Measurements from ENCODE around the gene CCR1. TPM values are rescaled to one million over a fixed set of nuclear protein-coding genes. Genes with fewer than 3 reads are reported as not detected.

CCR1 gene
- total and polyA plus RNA-seq, 2 experiments from 2014 or later, result not detected

DNA sequence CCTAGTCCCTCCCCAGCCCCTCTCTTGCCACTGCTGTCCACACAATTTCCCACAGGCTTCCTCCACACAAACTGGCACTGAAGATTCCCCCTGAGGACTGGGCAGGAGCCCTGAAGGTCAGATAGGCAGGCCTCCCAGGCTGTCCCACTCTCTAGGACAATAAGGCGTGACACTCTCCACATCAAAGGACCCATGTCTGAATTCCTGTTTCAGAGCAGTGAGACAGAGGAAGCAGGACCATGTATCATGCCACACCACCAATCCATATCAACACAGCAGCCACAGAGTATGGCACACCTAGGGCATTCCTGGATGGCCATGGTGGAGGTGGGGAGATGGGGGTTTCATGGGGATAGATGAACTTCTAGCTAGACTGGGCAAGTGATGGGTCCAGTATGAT, 13.8 kb upstream of the CCR1 start:
- H3K4me3 Mint-ChIP-seq, result no peak overlapping the region
- H3K4me2 ChIP-seq, result no peak overlapping the region
- H3K9me2 ChIP-seq (ENCODE audit: insufficient read depth), result no peaks in the 10 kb centered on the region
- ATAC-seq (no peak), DNase-seq (ENCODE audit: low spot score) (no peak)
- no peak overlapping the region for H3K27ac Mint-ChIP-seq
- H3K27ac ChIP-seq (ENCODE audit: low read depth), result no peak overlapping the region
- H3K27me3 Mint-ChIP-seq (ENCODE audit: insufficient read depth, low read depth, poor library complexity), result peaks cover 2% of the 10 kb centered on the region
- no peak for TF ChIP-seq ZNF331 (CRISPR knock-in tag; IDR thresholded peaks at IDR 0.05; ENCODE audit: low read depth)
- no peak for TF ChIP-seq CREB1 (CRISPR knock-in tag; IDR thresholded peaks at IDR 0.05; ENCODE audit: low read depth)
- TF ChIP-seq, protein P1, sequence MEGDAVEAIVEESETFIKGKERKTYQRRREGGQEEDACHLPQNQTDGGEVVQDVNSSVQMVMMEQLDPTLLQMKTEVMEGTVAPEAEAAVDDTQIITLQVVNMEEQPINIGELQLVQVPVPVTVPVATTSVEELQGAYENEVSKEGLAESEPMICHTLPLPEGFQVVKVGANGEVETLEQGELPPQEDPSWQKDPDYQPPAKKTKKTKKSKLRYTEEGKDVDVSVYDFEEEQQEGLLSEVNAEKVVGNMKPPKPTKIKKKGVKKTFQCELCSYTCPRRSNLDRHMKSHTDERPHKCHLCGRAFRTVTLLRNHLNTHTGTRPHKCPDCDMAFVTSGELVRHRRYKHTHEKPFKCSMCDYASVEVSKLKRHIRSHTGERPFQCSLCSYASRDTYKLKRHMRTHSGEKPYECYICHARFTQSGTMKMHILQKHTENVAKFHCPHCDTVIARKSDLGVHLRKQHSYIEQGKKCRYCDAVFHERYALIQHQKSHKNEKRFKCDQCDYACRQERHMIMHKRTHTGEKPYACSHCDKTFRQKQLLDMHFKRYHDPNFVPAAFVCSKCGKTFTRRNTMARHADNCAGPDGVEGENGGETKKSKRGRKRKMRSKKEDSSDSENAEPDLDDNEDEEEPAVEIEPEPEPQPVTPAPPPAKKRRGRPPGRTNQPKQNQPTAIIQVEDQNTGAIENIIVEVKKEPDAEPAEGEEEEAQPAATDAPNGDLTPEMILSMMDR (conservative IDR thresholded peaks at IDR 0.05; ENCODE audit: low read depth in 2 of 2), result no peak
- no peak for TF ChIP-seq JUNB (IDR thresholded peaks at IDR 0.05; ENCODE audit: unreplicated experiment)
- no peak overlapping the region for H3K4me3 ChIP-seq
- H3F3A ChIP-seq (replicated peaks; ENCODE audit: low read depth), result no peaks in the 10 kb centered on the region
- no peak overlapping the region; the same call in 1 of the 2 replicates for H2AFZ ChIP-seq
- no peaks in the 10 kb centered on the region for H4K20me1 ChIP-seq (replicated peaks; ENCODE audit: insufficient read depth)
- no peaks in the 10 kb centered on the region for H3K36me3 ChIP-seq (ENCODE audit: insufficient read depth)
- H3K27me3 ChIP-seq (ENCODE audit: insufficient read depth), result no peaks in the 10 kb centered on the region
- H3K79me2 ChIP-seq (replicated peaks; ENCODE audit: insufficient read depth), result no peaks in the 10 kb centered on the region
- H3K4me1 Mint-ChIP-seq, result no peaks in the 10 kb centered on the region
- H3K4me1 ChIP-seq (ENCODE audit: insufficient read depth), result no peaks in the 10 kb centered on the region
- H3K9me3 Mint-ChIP-seq, result peaks cover 7% of the 10 kb centered on the region; the same call in 1 of the 3 replicates
- no peaks in the 10 kb centered on the region for H3K36me3 Mint-ChIP-seq (ENCODE audit: low read depth)

DNA sequence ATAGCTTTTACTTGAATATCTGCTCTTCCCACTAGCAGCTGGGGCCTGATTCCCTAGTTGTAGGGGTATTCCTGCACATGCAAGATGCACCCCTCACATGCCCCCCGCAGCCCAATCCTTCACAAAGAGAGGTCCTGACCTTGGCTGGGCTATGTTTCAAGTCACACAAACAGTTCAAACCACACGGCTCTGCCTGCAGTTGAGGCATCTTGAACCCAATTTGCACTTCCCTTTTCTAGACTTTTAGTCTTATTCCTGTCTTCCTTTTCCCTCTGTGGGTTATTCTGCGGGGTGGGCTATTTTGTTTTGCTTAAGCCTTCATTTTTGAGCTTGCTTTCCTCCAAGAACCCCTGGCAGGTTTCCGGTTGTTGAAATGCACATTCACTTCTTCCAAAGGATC, 13.3 kb upstream of the CCR1 start:
- no peak for ATAC-seq
- Histone ChIP-seq H3K79me2 (replicated peaks; ENCODE audit: insufficient read depth) (no peaks in the 10 kb centered on the region), H3K27ac (ENCODE audit: low read depth) (no peak overlapping the region), H2AFZ (no peak overlapping the region), H3K4me1 (ENCODE audit: insufficient read depth) (no peaks in the 10 kb centered on the region), H3K27me3 (ENCODE audit: insufficient read depth) (no peaks in the 10 kb centered on the region), H4K20me1 (replicated peaks; ENCODE audit: insufficient read depth) (no peaks in the 10 kb centered on the region), H3K9me2 (ENCODE audit: insufficient read depth) (no peaks in the 10 kb centered on the region), H3K4me2 (no peak overlapping the region), H3K4me3 (no peak overlapping the region), H3K36me3 (ENCODE audit: insufficient read depth) (no peaks in the 10 kb centered on the region), H3F3A (replicated peaks; ENCODE audit: low read depth) (no peaks in the 10 kb centered on the region)
- TF ChIP-seq EZH2phosphoT487 (IDR thresholded peaks at IDR 0.05; ENCODE audit: unreplicated experiment) (no peak), NANOG (IDR thresholded peaks at IDR 0.05; ENCODE audit: borderline replicate concordance) (no peak)
- no peak overlapping the region for H3K4me3 Mint-ChIP-seq
- no peaks in the 10 kb centered on the region for H3K36me3 Mint-ChIP-seq (ENCODE audit: low read depth)
- H3K4me1 Mint-ChIP-seq, result no peaks in the 10 kb centered on the region
- H3K9me3 Mint-ChIP-seq, result peaks cover 4% of the 10 kb centered on the region; the same call in 1 of the 3 replicates
- DNase-seq (ENCODE audit: low spot score), result no peak
- peaks cover 2% of the 10 kb centered on the region for H3K27me3 Mint-ChIP-seq (ENCODE audit: insufficient read depth, low read depth, poor library complexity)
- H3K27ac Mint-ChIP-seq, result no peak overlapping the region

DNA sequence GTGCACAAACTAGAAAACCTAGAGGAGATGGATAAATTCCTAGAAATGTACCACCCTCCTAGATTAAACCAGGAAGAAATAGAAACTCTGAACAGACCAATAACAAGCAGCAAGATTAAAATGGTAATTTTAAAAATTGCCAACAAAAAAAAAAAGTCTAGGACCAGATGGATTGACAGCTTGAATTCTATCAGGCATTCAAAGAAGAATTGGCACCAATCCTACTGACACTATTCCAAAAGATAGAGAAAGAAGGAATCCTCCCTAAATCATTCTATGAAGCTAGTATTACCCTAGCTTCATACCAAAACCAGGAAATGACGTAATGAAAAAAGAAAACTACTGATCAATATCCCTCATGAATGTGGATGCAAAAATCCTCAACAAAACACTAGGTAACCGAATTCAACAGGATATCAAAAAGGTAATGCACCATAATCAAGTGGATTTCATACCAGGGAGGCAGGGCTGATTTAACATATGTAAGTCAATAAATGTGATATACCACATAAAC, 10.1 kb upstream of the CCR1 start:
- Mint-ChIP-seq H3K27me3 (ENCODE audit: insufficient read depth, low read depth, poor library complexity) (peaks cover 3% of the 10 kb centered on the region), H3K27ac (no peak overlapping the region), H3K4me3 (no peak overlapping the region), H3K4me1 (no peaks in the 10 kb centered on the region), H3K36me3 (ENCODE audit: low read depth) (no peaks in the 10 kb centered on the region), H3K9me3 (peaks cover 3% of the 10 kb centered on the region; the same call in 1 of the 3 replicates)
- no peak for ATAC-seq
- Histone ChIP-seq H3F3A (replicated peaks; ENCODE audit: low read depth) (no peaks in the 10 kb centered on the region), H3K4me2 (no peak overlapping the region), H3K9me2 (ENCODE audit: insufficient read depth) (no peaks in the 10 kb centered on the region), H3K36me3 (ENCODE audit: insufficient read depth) (no peaks in the 10 kb centered on the region), H4K20me1 (replicated peaks; ENCODE audit: insufficient read depth) (no peaks in the 10 kb centered on the region), H3K27ac (ENCODE audit: low read depth) (no peak overlapping the region), H3K27me3 (ENCODE audit: insufficient read depth) (no peaks in the 10 kb centered on the region), H3K4me3 (no peak overlapping the region), H3K4me1 (ENCODE audit: insufficient read depth) (no peaks in the 10 kb centered on the region), H3K79me2 (replicated peaks; ENCODE audit: insufficient read depth) (no peaks in the 10 kb centered on the region), H2AFZ (no peak overlapping the region)
- DNase-seq (ENCODE audit: low spot score), result no peak
- no peak for TF ChIP-seq NANOG (IDR thresholded peaks at IDR 0.05; ENCODE audit: borderline replicate concordance)
- TF ChIP-seq, protein P2, sequence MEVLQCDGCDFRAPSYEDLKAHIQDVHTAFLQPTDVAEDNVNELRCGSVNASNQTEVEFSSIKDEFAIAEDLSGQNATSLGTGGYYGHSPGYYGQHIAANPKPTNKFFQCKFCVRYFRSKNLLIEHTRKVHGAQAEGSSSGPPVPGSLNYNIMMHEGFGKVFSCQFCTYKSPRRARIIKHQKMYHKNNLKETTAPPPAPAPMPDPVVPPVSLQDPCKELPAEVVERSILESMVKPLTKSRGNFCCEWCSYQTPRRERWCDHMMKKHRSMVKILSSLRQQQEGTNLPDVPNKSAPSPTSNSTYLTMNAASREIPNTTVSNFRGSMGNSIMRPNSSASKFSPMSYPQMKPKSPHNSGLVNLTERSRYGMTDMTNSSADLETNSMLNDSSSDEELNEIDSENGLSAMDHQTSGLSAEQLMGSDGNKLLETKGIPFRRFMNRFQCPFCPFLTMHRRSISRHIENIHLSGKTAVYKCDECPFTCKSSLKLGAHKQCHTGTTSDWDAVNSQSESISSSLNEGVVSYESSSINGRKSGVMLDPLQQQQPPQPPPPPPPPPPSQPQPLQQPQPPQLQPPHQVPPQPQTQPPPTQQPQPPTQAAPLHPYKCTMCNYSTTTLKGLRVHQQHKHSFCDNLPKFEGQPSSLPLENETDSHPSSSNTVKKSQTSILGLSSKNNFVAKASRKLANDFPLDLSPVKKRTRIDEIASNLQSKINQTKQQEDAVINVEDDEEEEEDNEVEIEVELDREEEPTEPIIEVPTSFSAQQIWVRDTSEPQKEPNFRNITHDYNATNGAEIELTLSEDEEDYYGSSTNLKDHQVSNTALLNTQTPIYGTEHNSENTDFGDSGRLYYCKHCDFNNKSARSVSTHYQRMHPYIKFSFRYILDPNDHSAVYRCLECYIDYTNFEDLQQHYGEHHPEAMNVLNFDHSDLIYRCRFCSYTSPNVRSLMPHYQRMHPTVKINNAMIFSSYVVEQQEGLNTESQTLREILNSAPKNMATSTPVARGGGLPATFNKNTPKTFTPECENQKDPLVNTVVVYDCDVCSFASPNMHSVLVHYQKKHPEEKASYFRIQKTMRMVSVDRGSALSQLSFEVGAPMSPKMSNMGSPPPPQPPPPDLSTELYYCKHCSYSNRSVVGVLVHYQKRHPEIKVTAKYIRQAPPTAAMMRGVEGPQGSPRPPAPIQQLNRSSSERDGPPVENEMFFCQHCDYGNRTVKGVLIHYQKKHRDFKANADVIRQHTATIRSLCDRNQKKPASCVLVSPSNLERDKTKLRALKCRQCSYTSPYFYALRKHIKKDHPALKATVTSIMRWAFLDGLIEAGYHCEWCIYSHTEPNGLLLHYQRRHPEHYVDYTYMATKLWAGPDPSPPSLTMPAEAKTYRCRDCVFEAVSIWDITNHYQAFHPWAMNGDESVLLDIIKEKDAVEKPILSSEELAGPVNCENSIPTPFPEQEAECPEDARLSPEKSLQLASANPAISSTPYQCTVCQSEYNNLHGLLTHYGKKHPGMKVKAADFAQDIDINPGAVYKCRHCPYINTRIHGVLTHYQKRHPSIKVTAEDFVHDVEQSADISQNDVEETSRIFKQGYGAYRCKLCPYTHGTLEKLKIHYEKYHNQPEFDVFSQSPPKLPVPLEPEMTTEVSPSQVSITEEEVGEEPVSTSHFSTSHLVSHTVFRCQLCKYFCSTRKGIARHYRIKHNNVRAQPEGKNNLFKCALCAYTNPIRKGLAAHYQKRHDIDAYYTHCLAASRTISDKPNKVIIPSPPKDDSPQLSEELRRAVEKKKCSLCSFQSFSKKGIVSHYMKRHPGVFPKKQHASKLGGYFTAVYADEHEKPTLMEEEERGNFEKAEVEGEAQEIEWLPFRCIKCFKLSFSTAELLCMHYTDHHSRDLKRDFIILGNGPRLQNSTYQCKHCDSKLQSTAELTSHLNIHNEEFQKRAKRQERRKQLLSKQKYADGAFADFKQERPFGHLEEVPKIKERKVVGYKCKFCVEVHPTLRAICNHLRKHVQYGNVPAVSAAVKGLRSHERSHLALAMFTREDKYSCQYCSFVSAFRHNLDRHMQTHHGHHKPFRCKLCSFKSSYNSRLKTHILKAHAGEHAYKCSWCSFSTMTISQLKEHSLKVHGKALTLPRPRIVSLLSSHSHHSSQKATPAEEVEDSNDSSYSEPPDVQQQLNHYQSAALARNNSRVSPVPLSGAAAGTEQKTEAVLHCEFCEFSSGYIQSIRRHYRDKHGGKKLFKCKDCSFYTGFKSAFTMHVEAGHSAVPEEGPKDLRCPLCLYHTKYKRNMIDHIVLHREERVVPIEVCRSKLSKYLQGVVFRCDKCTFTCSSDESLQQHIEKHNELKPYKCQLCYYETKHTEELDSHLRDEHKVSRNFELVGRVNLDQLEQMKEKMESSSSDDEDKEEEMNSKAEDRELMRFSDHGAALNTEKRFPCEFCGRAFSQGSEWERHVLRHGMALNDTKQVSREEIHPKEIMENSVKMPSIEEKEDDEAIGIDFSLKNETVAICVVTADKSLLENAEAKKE (CRISPR knock-in tag; IDR thresholded peaks at IDR 0.05), result no peak
- TF ChIP-seq ZNF331 (CRISPR knock-in tag; IDR thresholded peaks at IDR 0.05; ENCODE audit: low read depth), result no peak
- TF ChIP-seq ZNF114 (CRISPR knock-in tag; IDR thresholded peaks at IDR 0.05), result no peak
- no peak for TF ChIP-seq JUNB (IDR thresholded peaks at IDR 0.05; ENCODE audit: unreplicated experiment)
- TF ChIP-seq EZH2phosphoT487 (IDR thresholded peaks at IDR 0.05; ENCODE audit: unreplicated experiment), result no peak
- TF ChIP-seq POLR2AphosphoS5 (IDR thresholded peaks at IDR 0.05; ENCODE audit: low read depth), result no peak
